SU-DHL-6 (cell line): Measurements from ENCODE around the gene RETREG1.

Experiments
- H2AFZ ChIP-seq: fragments of 200-600 bp; sonication (generic); 2 replicates; pipeline ENCODE4 v1.6.1; 2014; ENCODE audit warnings: low read depth, mild to moderate bottlenecking, moderate library complexity, mixed read lengths, antibody characterized with exemption, low read length; ENCODE audit not compliant: severe bottlenecking
- H3F3A ChIP-seq: fragments of 200-600 bp; shearing (Covaris generic); 2 replicates; pipeline ENCODE4 v1.6.0; 2016; ENCODE audit warnings: antibody characterized with exemption, mild to moderate bottlenecking; ENCODE audit not compliant: insufficient read depth
- H3K27ac ChIP-seq: fragments of 200-600 bp; sonication (generic); 2 replicates; pipeline ENCODE4 v1.5.1; 2016; ENCODE audit warnings: low read depth, mild to moderate bottlenecking, low read length, moderate library complexity, mixed read lengths
- H3K27me3 ChIP-seq: fragments of 200-600 bp; sonication (generic), shearing (Covaris generic); 2 replicates; pipeline ENCODE4 v1.6.0; 2014; ENCODE audit warnings: mild to moderate bottlenecking, low read length
- H3K36me3 ChIP-seq: fragments of 200-600 bp; sonication (generic); 2 replicates; pipeline ENCODE4 v1.6.1; 2014; ENCODE audit warnings: mild to moderate bottlenecking, low read length, mixed read lengths
- H3K4me2 ChIP-seq: fragments of 300-600, 200-600 bp; shearing (Covaris generic), sonication (generic); 2 replicates; pipeline ENCODE4 v1.6.0; 2014; ENCODE audit warnings: low read length, low read depth, mild to moderate bottlenecking; ENCODE audit not compliant: poor library complexity, severe bottlenecking
- H3K4me3 ChIP-seq: fragments of 200-600 bp; sonication (generic); 2 replicates; pipeline ENCODE4 v1.5.1; 2014; ENCODE audit warnings: antibody characterized with exemption, low read length, mild to moderate bottlenecking, mixed read lengths; ENCODE audit not compliant: insufficient read depth, poor library complexity, severe bottlenecking
- H3K79me2 ChIP-seq: fragments of 200-600 bp; sonication (generic); 2 replicates; pipeline ENCODE4 v1.6.1; 2014; ENCODE audit warnings: mild to moderate bottlenecking, low read length, moderate library complexity; ENCODE audit not compliant: insufficient read depth
- H3K9ac ChIP-seq: fragments of 200-600 bp; sonication (generic); 2 replicates; pipeline ENCODE4 v1.7.0; 2014; ENCODE audit warnings: mild to moderate bottlenecking, low read length
- H3K9me2 ChIP-seq: fragments of 200-600 bp; sonication (generic); replicated peaks from 2 replicates; pipeline ENCODE4 v1.6.1; 2014; ENCODE audit warnings: low read length; ENCODE audit not compliant: insufficient read depth
- H3K9me3 ChIP-seq: fragments of 200-600 bp; sonication (generic); 2 replicates; pipeline ENCODE4 v1.6.1; 2014; ENCODE audit warnings: low read length, mixed read lengths; ENCODE audit not compliant: insufficient read depth
- H4K20me1 ChIP-seq: fragments of 200-600 bp; sonication (generic); 2 replicates; pipeline ENCODE4 v1.6.1; 2014; ENCODE audit warnings: low read depth, mild to moderate bottlenecking, antibody characterized with exemption, low read length, moderate library complexity, mixed read lengths
- CTCF ChIP-seq: fragments of 200-600 bp; sonication (generic); IDR thresholded peaks from one replicate; pipeline ENCODE4 v1.5.1; 2017; ENCODE audit warnings: antibody characterized with exemption, mild to moderate bottlenecking, low read length, moderate library complexity; ENCODE audit not compliant: insufficient read depth, poor library complexity, severe bottlenecking
- EZH2phosphoT487 ChIP-seq: fragments of 200-600 bp; sonication (generic), shearing (Covaris generic); conservative IDR thresholded peaks from 2 replicates; pipeline ENCODE4 v1.6.1; 2018; ENCODE audit warnings: mild to moderate bottlenecking, antibody characterized with exemption, low read length, moderate library complexity, mixed read lengths

Gene RETREG1

GRCh38 chr5:16520841-16521240 is 96.0 kb downstream of the RETREG1 start:
- Histone ChIP-seq H2AFZ (no peak overlapping the region), H3K9me2 (no peaks in the 10 kb centered on the region), H3K4me2 (no peak overlapping the region), H3F3A (no peaks in the 10 kb centered on the region), H4K20me1 (no peaks in the 10 kb centered on the region), H3K9ac (no peak overlapping the region), H3K36me3 (no peaks in the 10 kb centered on the region), H3K27me3 (no peaks in the 10 kb centered on the region), H3K9me3 (no peaks in the 10 kb centered on the region), H3K4me3 (no peak overlapping the region), H3K79me2 (no peaks in the 10 kb centered on the region), H3K27ac (no peak overlapping the region)
- TF ChIP-seq EZH2phosphoT487: no peak
- no peak for TF ChIP-seq CTCF

- H2AFZ ChIP-seq: no peak overlapping the region
- H3K9me2 ChIP-seq: no peaks in the 10 kb centered on the region
- no peaks in the 10 kb centered on the region for H3K27me3 ChIP-seq
- H3K27ac ChIP-seq: no peak overlapping the region
- H3K4me2 ChIP-seq: no peak overlapping the region
- no peak for TF ChIP-seq CTCF
- no peak for TF ChIP-seq EZH2phosphoT487
- H4K20me1 ChIP-seq: no peaks in the 10 kb centered on the region
- no peak overlapping the region for H3K4me3 ChIP-seq
- no peaks in the 10 kb centered on the region for H3F3A ChIP-seq
- H3K36me3 ChIP-seq: no peaks in the 10 kb centered on the region
- no peaks in the 10 kb centered on the region for H3K79me2 ChIP-seq
- H3K9ac ChIP-seq: no peak overlapping the region
- no peaks in the 10 kb centered on the region for H3K9me3 ChIP-seq
Measured at GRCh38 chr5:16519435-16519834, 97.4 kb downstream of the RETREG1 start.

GRCh38 chr5:16518606-16519005 is 98.2 kb downstream of the RETREG1 start:
- no peaks in the 10 kb centered on the region for H3K79me2 ChIP-seq
- no peaks in the 10 kb centered on the region for H3F3A ChIP-seq
- no peak for TF ChIP-seq EZH2phosphoT487

GRCh38 chr5:16515532-16515931 is 101.3 kb downstream of the RETREG1 start:
- Histone ChIP-seq H3K36me3 (no peaks in the 10 kb centered on the region), H3K9me3 (no peaks in the 10 kb centered on the region), H3K9me2 (no peaks in the 10 kb centered on the region), H4K20me1 (no peaks in the 10 kb centered on the region), H2AFZ (no peak overlapping the region), H3K4me3 (no peak overlapping the region), H3K79me2 (no peaks in the 10 kb centered on the region), H3K4me2 (no peak overlapping the region), H3K27ac (no peak overlapping the region), H3K9ac (no peak overlapping the region), H3F3A (no peaks in the 10 kb centered on the region), H3K27me3 (no peaks in the 10 kb centered on the region)
- TF ChIP-seq EZH2phosphoT487: no peak
- no peak for TF ChIP-seq CTCF

More at GRCh38 chr5:16518606-16519005, 98.2 kb downstream of the RETREG1 start:
- Histone ChIP-seq H3K9me2 (no peaks in the 10 kb centered on the region), H3K4me2 (no peak overlapping the region), H3K27me3 (no peaks in the 10 kb centered on the region), H3K4me3 (no peak overlapping the region), H4K20me1 (no peaks in the 10 kb centered on the region), H2AFZ (no peak overlapping the region), H3K27ac (no peak overlapping the region), H3K9me3 (no peaks in the 10 kb centered on the region), H3K36me3 (no peaks in the 10 kb centered on the region), H3K9ac (no peak overlapping the region)
